Endodermal cell (in vitro differentiated cells): Measurements from ENCODE around the gene PDZRN4. TPM values are rescaled to one million over a fixed set of nuclear protein-coding genes. Genes with fewer than 3 reads are reported as not detected.

ENCODE experiments used
- DNase-seq: peaks from one replicate; pipeline ENCODE4 v3.0.0-alpha.2; 2017
- H3K27ac ChIP-seq: 2 replicates; pipeline ENCODE4 v1.5.1; 2013; ENCODE audit warnings: mild to moderate bottlenecking, low read depth, low read length, moderate library complexity
- H3K27me3 ChIP-seq: 2 replicates; pipeline ENCODE4 v1.6.1; 2013; ENCODE audit warnings: mild to moderate bottlenecking, low read length, moderate library complexity; ENCODE audit not compliant: insufficient read depth, control insufficient read depth, poor library complexity, severe bottlenecking
- H3K36me3 ChIP-seq: 2 replicates; pipeline ENCODE4 v1.7.0; 2013; ENCODE audit warnings: mild to moderate bottlenecking, low read length, moderate library complexity; ENCODE audit not compliant: control insufficient read depth, insufficient read depth
- H3K4me1 ChIP-seq: one replicate; pipeline ENCODE4 v1.7.0; 2013; ENCODE audit warnings: low read length; ENCODE audit not compliant: control insufficient read depth, insufficient read depth
- H3K4me3 ChIP-seq: 2 replicates; pipeline ENCODE4 v1.5.1; 2013; ENCODE audit warnings: mild to moderate bottlenecking, low read length, moderate library complexity
- H3K9ac ChIP-seq: 2 replicates; pipeline ENCODE4 v1.6.1; 2013; ENCODE audit warnings: mild to moderate bottlenecking, low read length, moderate library complexity; ENCODE audit not compliant: poor library complexity, severe bottlenecking; ENCODE audit errors: extremely low read depth
- H3K9me3 ChIP-seq: 2 replicates; pipeline ENCODE4 v1.6.1; 2013; ENCODE audit warnings: mild to moderate bottlenecking, low read length, moderate library complexity; ENCODE audit not compliant: control insufficient read depth
- H3K27ac Mint-ChIP-seq: 2 replicates; pipeline ENCODE4 v1.8.0; 2020; ENCODE audit warnings: mixed read lengths
- H3K27me3 Mint-ChIP-seq: 2 replicates; pipeline ENCODE4 v1.8.0; 2021; ENCODE audit warnings: mild to moderate bottlenecking, mixed read lengths; ENCODE audit not compliant: insufficient read depth
- H3K36me3 Mint-ChIP-seq: 2 replicates; pipeline ENCODE4 v1.8.0; 2020; ENCODE audit warnings: low read depth, mixed read lengths
- H3K4me1 Mint-ChIP-seq: 2 replicates; pipeline ENCODE4 v1.8.0; 2020; ENCODE audit warnings: mixed read lengths
- H3K4me3 Mint-ChIP-seq: 2 replicates; pipeline ENCODE4 v1.8.0; 2020; ENCODE audit warnings: mild to moderate bottlenecking, moderate library complexity, mixed read lengths
- H3K9me3 Mint-ChIP-seq: 2 replicates; pipeline ENCODE4 v1.8.0; 2020; ENCODE audit warnings: mild to moderate bottlenecking, mixed read lengths
- WGBS, 2 experiments: methylation state at CpG; one replicate each; pipeline versions ENCODE4 v1.1.5 to v1.1.7; 2013; ENCODE audit warnings: missing lambda C conversion rate in 2 of 2, mixed read lengths in 1 of 2; ENCODE audit not compliant: insufficient coverage in 1 of 2, insufficient read length in 1 of 2; 5-methylcytosine and 5-hydroxymethylcytosine counted together
- total RNA-seq, 2 donors: library from RNA; stranded (reverse); fragmentation: NEBNext Ultra II Directional in 1 of 2; extraction: Animal tissue kit (Norgen Biotek cat#: 25700) in 1 of 2; gene quantifications; 2 replicates in 1 of 2; 3 replicates in 1 of 2; pipeline ENCODE4 v1.2.1, GENCODE V29; 2021
- TF ChIP-seq, protein P1 (sequence below): fragments of 200-600 bp; sonication (generic); conservative IDR thresholded peaks from 2 replicates; pipeline ENCODE4 v1.5.0; 2021; ENCODE audit warnings: antibody characterized with exemption, mild to moderate bottlenecking

Gene PDZRN4
- total RNA-seq, 2 donors from 2014 or later, result 1.6 to 1.9 TPM

GRCh38 chr12:41460906-41461305 lies 272.8 kb downstream of the PDZRN4 start:
- WGBS, 2 experiments, result 60 to 87% methylated on average over 1 to 3 of the region's 3 CpGs
- Mint-ChIP-seq H3K4me1 (peaks cover 22% of the 10 kb centered on the region), H3K4me3 (no peak overlapping the region), H3K9me3 (no peaks in the 10 kb centered on the region), H3K27ac (no peak overlapping the region), H3K27me3 (no peaks in the 10 kb centered on the region), H3K36me3 (no peaks in the 10 kb centered on the region)
- Histone ChIP-seq H3K4me3 (no peak overlapping the region), H3K4me1 (peaks cover 12% of the 10 kb centered on the region), H3K36me3 (no peaks in the 10 kb centered on the region), H3K27ac (no peak overlapping the region), H3K27me3 (no peaks in the 10 kb centered on the region), H3K9me3 (no peaks in the 10 kb centered on the region), H3K9ac (no peak overlapping the region)
- DNase-seq, result no peak
- TF ChIP-seq, protein P1, sequence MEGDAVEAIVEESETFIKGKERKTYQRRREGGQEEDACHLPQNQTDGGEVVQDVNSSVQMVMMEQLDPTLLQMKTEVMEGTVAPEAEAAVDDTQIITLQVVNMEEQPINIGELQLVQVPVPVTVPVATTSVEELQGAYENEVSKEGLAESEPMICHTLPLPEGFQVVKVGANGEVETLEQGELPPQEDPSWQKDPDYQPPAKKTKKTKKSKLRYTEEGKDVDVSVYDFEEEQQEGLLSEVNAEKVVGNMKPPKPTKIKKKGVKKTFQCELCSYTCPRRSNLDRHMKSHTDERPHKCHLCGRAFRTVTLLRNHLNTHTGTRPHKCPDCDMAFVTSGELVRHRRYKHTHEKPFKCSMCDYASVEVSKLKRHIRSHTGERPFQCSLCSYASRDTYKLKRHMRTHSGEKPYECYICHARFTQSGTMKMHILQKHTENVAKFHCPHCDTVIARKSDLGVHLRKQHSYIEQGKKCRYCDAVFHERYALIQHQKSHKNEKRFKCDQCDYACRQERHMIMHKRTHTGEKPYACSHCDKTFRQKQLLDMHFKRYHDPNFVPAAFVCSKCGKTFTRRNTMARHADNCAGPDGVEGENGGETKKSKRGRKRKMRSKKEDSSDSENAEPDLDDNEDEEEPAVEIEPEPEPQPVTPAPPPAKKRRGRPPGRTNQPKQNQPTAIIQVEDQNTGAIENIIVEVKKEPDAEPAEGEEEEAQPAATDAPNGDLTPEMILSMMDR, result no peak

DNA sequence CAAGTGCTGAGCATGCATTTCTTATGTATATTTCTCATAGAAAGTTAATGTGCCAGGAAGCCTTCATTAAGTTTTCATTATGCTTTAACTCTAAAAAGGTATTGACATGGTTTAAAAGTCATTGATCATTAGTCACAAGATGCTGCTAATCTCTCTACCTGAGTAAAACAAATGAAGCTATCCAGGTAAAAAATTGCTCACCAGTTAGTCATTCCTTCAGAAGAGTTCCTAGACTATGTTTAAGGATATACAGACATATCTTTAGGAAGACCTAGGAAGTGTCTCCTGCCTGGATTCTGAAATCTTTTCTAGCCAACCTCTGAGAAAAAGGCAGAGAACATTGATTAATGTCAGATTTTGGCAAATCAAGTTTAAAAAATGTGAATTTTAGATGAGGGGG lies 274.2 kb downstream of the PDZRN4 start:
- peaks cover 34% of the 10 kb centered on the region for H3K4me1 Mint-ChIP-seq
- no peak overlapping the region for H3K4me3 Mint-ChIP-seq
- no peaks in the 10 kb centered on the region for H3K36me3 ChIP-seq
- H3K4me1 ChIP-seq, result peaks cover 12% of the 10 kb centered on the region
- TF ChIP-seq, protein P1, result no peak
- H3K9ac ChIP-seq, result no peak overlapping the region
- H3K4me3 ChIP-seq, result no peak overlapping the region
- DNase-seq, result no peak
- no peaks in the 10 kb centered on the region for H3K36me3 Mint-ChIP-seq
- H3K9me3 Mint-ChIP-seq, result no peaks in the 10 kb centered on the region
- no peak overlapping the region for H3K27ac ChIP-seq
- no peaks in the 10 kb centered on the region for H3K27me3 Mint-ChIP-seq
- no peak overlapping the region for H3K27ac Mint-ChIP-seq
- H3K27me3 ChIP-seq, result no peaks in the 10 kb centered on the region
- H3K9me3 ChIP-seq, result no peaks in the 10 kb centered on the region

DNA sequence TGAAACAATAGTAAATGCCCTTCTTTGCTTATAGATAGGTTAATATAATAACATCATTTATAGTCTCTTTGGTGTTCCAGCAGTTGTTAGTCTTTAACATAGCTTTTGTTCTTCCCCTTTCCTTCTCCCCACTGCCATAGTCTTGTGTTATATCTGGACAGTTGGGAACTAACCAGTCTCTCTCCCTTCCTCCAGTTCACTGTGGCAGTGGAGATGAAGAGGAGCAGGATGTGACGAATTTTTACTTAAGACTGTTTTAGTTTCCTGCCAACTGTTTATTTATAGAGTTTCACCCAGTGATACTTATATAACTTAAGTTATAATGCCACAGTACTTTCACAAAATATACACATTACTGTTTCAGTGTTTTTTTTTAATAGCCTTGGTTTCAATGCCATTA lies 277.4 kb downstream of the PDZRN4 start:
- Histone ChIP-seq H3K27me3 (no peaks in the 10 kb centered on the region), H3K9ac (no peak overlapping the region), H3K27ac (no peak overlapping the region), H3K36me3 (no peaks in the 10 kb centered on the region), H3K9me3 (no peaks in the 10 kb centered on the region), H3K4me1 (peaks cover 6% of the 10 kb centered on the region), H3K4me3 (no peak overlapping the region)
- H3K9me3 Mint-ChIP-seq, result no peaks in the 10 kb centered on the region
- DNase-seq, result no peak
- H3K27ac Mint-ChIP-seq, result no peak overlapping the region
- no peak overlapping the region for H3K4me3 Mint-ChIP-seq
- TF ChIP-seq, protein P1, result no peak
- H3K27me3 Mint-ChIP-seq, result no peaks in the 10 kb centered on the region
- no peaks in the 10 kb centered on the region for H3K36me3 Mint-ChIP-seq
- no CpG with 5 or more reads among the region's 1 CpG for WGBS, 2 experiments
- H3K4me1 Mint-ChIP-seq, result peaks cover 31% of the 10 kb centered on the region
